Cardiac septum (tissue), 1 donor: ENCODE results near the gene MYMX. TPM values are rescaled to one million over a fixed set of nuclear protein-coding genes. Genes with fewer than 3 reads are reported as not detected.

Experiments used
- DNase-seq: peaks from one replicate; pipeline ENCODE4 v3.0.0-alpha.2; 2020; ENCODE audit warnings: low spot score
- intact Hi-C: fragments of 100-400 bp; cut with DNase I; formaldehyde crosslinking; loops from one replicate; pipeline ENCODE4 v1.14.0; 2022
- total RNA-seq: library from RNA; stranded (reverse); fragmentation: NEBNext Ultra II Directional; extraction: Animal tissue kit (Norgen Biotek cat#: 25700); gene quantifications from one replicate; pipeline ENCODE4 v1.2.1, GENCODE V29; 2021
- donor health status: DM: no; HTN: no; CAD: no.

Gene MYMX
- total RNA-seq, 1 donor from 2014 or later = 0.30 TPM

GRCh38 chr6:44245391-44245911 lies 28.7 kb downstream of the MYMX start:
- no peak for DNase-seq
- intact Hi-C loops = no loop called here

GRCh38 chr6:44245912-44246662 lies 29.4 kb downstream of the MYMX start:
- intact Hi-C loops = no loop called here

DNA sequence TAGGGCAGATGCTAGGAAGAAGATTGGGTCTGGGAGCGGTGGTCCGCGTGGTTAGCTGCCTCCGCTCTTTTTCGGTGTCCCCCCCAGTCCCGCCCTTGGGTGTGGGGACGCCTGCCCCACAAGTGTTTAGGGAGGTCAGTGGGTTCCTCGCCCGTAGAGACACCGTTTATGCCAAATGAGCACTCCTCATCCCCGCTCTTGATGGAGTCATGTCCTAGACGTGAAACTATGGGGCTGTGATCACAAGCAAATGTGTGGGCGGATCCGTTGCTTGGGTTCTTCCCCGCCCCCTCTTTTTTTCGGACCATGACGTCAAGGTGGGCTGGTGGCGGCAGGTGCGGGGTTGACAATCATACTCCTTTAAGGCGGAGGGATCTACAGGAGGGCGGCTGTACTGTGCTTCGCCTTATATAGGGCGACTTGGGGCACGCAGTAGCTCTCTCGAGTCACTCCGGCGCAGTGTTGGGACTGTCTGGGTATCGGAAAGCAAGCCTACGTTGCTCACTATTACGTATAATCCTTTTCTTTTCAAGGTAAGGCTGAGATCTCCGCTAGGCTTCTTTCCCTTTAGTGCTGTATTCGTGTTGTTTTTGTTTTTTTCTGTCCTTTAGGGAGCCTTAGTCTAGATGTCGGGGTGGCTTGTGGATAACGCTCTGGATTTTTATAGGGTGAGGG lies 30.1 kb downstream of the MYMX start, which contains the start of gene HSP90AB1:
TSS of gene HSP90AB1 (plus strand) at position 439 of the 675 bp plus-strand sequence. CDS start 1,529 bp downstream, outside the sequence.
- intact Hi-C loops = loop anchor here (1.0 kb wide), 1 partner anchor 25 kb away; no protein-coding TSS in a partner anchor
- DNase-seq = peak; percentile 97

More at GRCh38 chr6:44245912-44246662, 29.4 kb downstream of the MYMX start:
- peak; percentile 94 for DNase-seq

DNA sequence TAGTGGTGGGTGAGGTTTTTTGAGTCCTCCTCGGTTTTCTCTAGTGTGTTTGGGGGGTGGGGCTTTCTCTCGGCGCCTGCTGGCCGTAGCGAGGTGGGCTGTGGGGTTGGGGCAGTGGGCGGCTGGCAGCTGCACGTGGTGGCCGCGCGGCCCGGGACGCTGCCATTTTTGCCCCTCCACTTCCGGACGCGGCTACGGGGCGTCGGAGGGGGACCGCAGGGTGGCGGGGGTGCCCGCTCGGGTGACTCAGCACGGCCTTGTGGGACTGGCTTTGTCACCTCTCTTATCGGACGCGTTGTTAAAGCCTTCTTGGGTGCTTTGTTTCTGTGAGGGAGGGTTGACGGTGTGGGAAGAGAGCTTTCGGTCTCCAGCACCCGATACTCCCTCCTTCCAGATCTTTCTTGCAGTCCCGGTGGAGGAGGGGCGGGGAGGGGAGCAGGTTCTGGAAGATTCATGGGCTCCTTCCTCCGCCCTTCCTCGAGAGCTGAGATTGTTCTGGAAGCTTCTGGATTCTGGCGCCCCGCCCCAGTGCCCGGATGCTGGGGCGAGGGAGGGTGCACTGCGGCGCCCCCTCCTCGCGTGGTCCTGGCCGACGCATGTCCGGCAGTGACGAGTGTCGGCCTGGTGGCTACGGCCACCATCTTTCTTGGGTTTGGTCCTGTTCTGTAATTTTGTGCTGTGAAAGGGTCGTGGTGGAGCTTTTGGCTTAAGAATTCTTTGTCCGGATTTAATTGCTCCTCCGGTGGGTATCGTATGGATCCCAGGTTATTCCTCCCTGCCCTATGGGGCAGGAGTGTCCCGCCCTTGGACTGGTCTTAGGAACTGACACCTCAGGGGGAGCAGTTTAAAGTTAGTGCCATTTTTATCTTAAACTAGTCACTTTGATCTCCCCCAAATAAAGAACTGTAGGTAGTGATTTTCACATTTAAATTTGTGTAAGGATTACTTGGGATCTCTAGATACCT lies 30.9 kb downstream of the MYMX start:
- intact Hi-C loops = loop anchor here (1.0 kb wide), 1 partner anchor 26 kb away; no protein-coding TSS in a partner anchor
- DNase-seq = peak; percentile 89

DNA sequence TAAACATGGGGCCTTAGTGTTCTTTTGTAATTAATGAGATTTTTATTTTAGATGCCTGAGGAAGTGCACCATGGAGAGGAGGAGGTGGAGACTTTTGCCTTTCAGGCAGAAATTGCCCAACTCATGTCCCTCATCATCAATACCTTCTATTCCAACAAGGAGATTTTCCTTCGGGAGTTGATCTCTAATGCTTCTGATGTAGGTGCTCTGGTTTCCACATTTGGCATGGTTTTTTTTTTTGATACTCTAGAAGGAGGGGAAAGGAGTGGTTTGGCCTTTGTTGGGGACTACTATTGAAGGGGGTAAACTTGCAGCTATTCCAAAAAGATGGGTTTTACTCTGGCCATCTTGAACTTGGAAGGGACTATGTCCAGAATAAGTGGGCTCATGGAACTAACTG lies 31.9 kb downstream of the MYMX start:
- intact Hi-C loops = no loop called here
- DNase-seq = no peak

- no peak for DNase-seq
- intact Hi-C loops = no loop called here
These were observed 32.5 kb downstream of the MYMX start for GRCh38 chr6:44249082-44249748.

DNA sequence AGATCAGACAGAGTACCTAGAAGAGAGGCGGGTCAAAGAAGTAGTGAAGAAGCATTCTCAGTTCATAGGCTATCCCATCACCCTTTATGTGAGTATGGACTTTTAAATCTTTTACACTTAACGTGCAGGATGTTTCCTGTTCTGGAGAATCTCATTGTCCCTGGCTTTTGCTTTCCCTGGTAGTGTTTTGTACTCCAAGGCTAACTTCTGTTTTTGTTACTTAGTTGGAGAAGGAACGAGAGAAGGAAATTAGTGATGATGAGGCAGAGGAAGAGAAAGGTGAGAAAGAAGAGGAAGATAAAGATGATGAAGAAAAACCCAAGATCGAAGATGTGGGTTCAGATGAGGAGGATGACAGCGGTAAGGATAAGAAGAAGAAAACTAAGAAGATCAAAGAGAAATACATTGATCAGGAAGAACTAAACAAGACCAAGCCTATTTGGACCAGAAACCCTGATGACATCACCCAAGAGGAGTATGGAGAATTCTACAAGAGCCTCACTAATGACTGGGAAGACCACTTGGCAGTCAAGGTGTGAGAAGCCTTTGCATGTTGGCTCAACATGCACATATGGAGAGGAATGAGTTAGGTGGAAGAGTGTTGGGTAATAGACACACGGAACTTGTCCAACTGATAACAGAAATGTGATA lies 33.5 kb downstream of the MYMX start:
- intact Hi-C loops = no loop called here
- no peak for DNase-seq

- DNase-seq = no peak
- intact Hi-C loops = no loop called here
These were observed 34.0 kb downstream of the MYMX start for GRCh38 chr6:44250718-44251123.

GRCh38 chr6:44251576-44252524 lies 35.1 kb downstream of the MYMX start:
- intact Hi-C loops = no loop called here
- DNase-seq = no peak

DNA sequence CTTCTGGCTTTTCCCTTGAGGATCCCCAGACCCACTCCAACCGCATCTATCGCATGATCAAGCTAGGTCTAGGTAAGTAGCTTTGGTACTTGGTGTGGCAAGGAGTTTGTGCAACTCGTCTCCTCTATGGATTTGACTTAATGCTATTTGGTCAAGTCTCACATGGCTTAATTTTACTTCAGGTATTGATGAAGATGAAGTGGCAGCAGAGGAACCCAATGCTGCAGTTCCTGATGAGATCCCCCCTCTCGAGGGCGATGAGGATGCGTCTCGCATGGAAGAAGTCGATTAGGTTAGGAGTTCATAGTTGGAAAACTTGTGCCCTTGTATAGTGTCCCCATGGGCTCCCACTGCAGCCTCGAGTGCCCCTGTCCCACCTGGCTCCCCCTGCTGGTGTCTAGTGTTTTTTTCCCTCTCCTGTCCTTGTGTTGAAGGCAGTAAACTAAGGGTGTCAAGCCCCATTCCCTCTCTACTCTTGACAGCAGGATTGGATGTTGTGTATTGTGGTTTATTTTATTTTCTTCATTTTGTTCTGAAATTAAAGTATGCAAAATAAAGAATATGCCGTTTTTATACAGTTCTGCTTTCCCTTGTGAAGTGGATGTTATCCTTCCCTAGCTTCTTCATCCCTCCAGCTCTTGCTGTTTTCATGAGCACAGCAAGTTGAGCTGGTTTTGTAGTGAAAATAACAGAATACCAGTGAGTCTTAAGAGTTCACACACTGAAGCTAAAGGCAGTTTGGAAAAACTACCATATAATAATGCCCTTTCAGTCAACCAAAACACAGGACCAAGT lies 36.8 kb downstream of the MYMX start:
- no peak for DNase-seq
- intact Hi-C loops = no loop called here

GRCh38 chr6:44254191-44255104 lies 37.7 kb downstream of the MYMX start:
- DNase-seq = no peak
- intact Hi-C loops = no loop called here

DNA sequence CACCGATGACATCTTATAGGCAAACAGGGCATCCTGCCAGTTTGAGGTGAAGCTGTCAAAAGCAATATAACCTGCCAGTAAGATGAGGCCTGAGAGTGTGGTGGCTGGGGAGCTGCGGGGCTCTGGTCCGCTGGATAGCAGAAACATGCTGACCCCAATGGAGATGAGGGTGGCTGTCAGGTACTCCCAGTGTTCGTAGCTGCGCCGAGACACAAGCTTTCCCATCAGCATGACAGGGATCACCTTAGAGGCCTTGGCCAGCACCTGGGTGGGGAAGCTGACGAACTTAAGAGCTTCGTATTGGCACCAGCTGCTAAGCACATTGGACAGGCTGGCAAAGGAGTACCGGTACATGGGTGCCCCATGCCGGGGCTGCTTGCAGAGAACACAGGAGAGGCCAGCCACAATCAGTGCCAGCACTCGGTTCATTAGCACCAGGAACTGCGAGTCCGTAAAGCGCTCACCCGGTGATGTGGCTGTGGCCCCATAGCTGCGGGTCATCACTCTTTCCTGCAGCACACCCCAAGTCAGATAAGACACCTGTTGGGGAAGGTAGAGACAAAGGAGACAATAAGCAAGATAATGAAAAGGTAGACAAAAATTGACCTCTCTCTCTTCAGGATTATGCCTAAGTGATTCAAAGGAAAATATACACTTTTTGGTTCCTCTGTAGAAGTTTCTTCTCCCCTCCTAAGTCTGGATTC lies 38.5 kb downstream of the MYMX start:
- intact Hi-C loops = no loop called here

DNA sequence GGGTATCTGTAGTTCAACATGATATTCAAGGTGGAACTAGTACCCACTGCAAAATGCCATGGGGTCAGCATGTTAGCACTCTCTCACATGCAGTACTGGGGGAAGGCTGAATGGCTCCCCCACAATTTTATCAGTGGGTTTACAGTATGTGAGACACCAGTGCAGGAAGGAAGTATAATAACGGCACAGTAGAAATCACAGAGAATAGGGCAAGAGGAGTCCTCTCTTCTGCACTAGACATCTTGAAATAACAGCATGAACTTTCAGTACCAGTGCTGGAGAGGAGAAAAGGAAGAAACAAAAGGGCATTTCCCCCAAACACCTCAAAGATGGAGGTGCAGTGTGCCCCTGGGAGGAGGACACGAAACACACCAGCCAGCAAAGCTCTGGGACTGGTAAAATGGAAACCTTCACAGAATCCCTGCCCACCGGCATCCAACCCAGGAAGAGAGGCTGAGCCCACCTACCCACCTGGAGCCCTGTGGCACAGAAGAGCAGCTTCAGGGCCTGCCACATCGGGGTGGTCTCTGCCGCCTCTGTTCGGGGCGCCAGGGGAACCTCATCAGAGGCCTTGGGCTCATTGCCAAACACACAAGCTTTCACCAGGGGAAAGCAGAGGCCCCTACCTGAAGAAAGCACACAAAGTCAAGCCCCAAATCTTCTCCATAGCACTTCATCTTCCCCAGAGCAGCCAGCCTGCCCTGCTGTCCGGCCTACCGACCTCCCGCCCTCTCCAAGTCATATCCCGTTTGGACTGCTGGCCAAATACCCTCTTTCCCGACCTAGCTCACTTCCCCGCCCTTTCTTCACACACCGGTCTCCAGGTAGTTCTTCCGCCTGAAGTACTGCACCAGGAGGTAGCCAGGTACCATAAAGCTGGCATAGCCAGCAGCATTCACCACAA lies 39.4 kb downstream of the MYMX start:
- intact Hi-C loops = loop anchor here (2.0 kb wide), 1 partner anchor 83 kb away; no protein-coding TSS in a partner anchor
- no peak for DNase-seq

More for the DNA sequence above, 38.5 kb downstream of the MYMX start:
- no peak for DNase-seq

GRCh38 chr6:44256775-44257024 lies 40.0 kb downstream of the MYMX start:
- intact Hi-C loops = loop anchor here (2.0 kb wide), 1 partner anchor 84 kb away; no protein-coding TSS in a partner anchor
- no peak for DNase-seq
